Superior temporal gyrus (tissue), 1 donor: ENCODE results near the gene PRUNE1.

Experiments
- DNase-seq: peaks from one replicate; pipeline ENCODE4 v3.0.0-alpha.2; 2016; ENCODE audit errors: extremely low spot score

Gene PRUNE1

GRCh38 chr1:151005729-151006319 lies 2.4 kb upstream of the PRUNE1 start:
- DNase-seq: peak; percentile 52

- peak; percentile 94 for DNase-seq
Observed at GRCh38 chr1:151006327-151007052, 1.8 kb upstream of the PRUNE1 start, which contains the start of gene MINDY1. MINDY1 (minus strand) TSS chr1:151006902; CDS start chr1:151002617, 4,285 bp downstream.

- DNase-seq: no peak
Observed at GRCh38 chr1:151007853-151008243, 401 bp upstream of the PRUNE1 start.

GRCh38 chr1:151009206-151009587 lies 948 bp downstream of the PRUNE1 start:
- no peak for DNase-seq

- peak; percentile 2 for DNase-seq
Observed at GRCh38 chr1:151009674-151010345, 1.6 kb downstream of the PRUNE1 start.

- peak; percentile 2 for DNase-seq
Observed at GRCh38 chr1:151010346-151010726, 2.1 kb downstream of the PRUNE1 start.

- DNase-seq: peak; percentile 7
Observed at GRCh38 chr1:151011154-151011850, 3.1 kb downstream of the PRUNE1 start.

GRCh38 chr1:151012684-151013471 lies 4.6 kb downstream of the PRUNE1 start:
- DNase-seq: no peak

GRCh38 chr1:151013518-151013917 lies 5.3 kb downstream of the PRUNE1 start:
- DNase-seq: peak; percentile 6

- DNase-seq: peak; percentile 85
Observed at GRCh38 chr1:151024540-151025146, 16.4 kb downstream of the PRUNE1 start.

- no peak for DNase-seq
Observed at GRCh38 chr1:151026460-151026859, 18.2 kb downstream of the PRUNE1 start.

GRCh38 chr1:151032164-151032563 lies 23.9 kb downstream of the PRUNE1 start:
- no peak for DNase-seq

GRCh38 chr1:151035167-151035566 lies 26.9 kb downstream of the PRUNE1 start:
- DNase-seq: no peak

GRCh38 chr1:151036356-151036755 lies 28.1 kb downstream of the PRUNE1 start, which contains the start of gene BNIPL:
BNIPL (plus strand) TSS chr1:151036586; CDS start chr1:151036726, 140 bp downstream.
- no peak for DNase-seq

GRCh38 chr1:151037032-151037431 lies 28.8 kb downstream of the PRUNE1 start:
- DNase-seq: no peak

- DNase-seq: no peak
Observed at GRCh38 chr1:151039521-151039920, 31.3 kb downstream of the PRUNE1 start.

GRCh38 chr1:151043163-151043562 lies 34.9 kb downstream of the PRUNE1 start:
- no peak for DNase-seq

- no peak for DNase-seq
Observed at GRCh38 chr1:151047591-151047924, 39.3 kb downstream of the PRUNE1 start, which contains the start of gene C1orf56. C1orf56 (plus strand) TSS chr1:151047751; CDS start chr1:151047848, 97 bp downstream.

GRCh38 chr1:151047925-151048644 lies 39.8 kb downstream of the PRUNE1 start:
- peak; percentile 63 for DNase-seq

- peak; percentile 25 for DNase-seq
Observed at GRCh38 chr1:151048645-151049032, 40.4 kb downstream of the PRUNE1 start.
